Esophagus muscularis mucosa (tissue), 3 donors: ENCODE data around the gene RASL11A.

ENCODE experiments used
- EP300 ChIP-seq: sonication (generic); formaldehyde crosslinking; IDR thresholded peaks from one replicate; pipeline ENCODE4 v1.6.1; 2017; ENCODE audit warnings: antibody characterized with exemption
- TF ChIP-seq, protein P1 (sequence below), 3 experiments: fragments of 200-600 bp in 2 of 3; fragments of 450-650 bp in 1 of 3; sonication (generic) in 2 of 3; IDR thresholded peaks; one replicate each; pipeline ENCODE4 v1.5.1; 2017 to 2019; ENCODE audit warnings: antibody characterized with exemption in 3 of 3, mild to moderate bottlenecking in 2 of 3, moderate library complexity in 1 of 3

GRCh38 chr13:27257233-27257568, 13.4 kb upstream of the RASL11A start:
- TF ChIP-seq, protein P1, sequence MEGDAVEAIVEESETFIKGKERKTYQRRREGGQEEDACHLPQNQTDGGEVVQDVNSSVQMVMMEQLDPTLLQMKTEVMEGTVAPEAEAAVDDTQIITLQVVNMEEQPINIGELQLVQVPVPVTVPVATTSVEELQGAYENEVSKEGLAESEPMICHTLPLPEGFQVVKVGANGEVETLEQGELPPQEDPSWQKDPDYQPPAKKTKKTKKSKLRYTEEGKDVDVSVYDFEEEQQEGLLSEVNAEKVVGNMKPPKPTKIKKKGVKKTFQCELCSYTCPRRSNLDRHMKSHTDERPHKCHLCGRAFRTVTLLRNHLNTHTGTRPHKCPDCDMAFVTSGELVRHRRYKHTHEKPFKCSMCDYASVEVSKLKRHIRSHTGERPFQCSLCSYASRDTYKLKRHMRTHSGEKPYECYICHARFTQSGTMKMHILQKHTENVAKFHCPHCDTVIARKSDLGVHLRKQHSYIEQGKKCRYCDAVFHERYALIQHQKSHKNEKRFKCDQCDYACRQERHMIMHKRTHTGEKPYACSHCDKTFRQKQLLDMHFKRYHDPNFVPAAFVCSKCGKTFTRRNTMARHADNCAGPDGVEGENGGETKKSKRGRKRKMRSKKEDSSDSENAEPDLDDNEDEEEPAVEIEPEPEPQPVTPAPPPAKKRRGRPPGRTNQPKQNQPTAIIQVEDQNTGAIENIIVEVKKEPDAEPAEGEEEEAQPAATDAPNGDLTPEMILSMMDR (IDR thresholded peaks at IDR 0.05): no peak
- no peak for TF ChIP-seq EP300
